Stimulated activated CD8-positive, alpha-beta memory T cell treated with anti-CD3 and anti-CD28 coated beads, Interleukin-15, amount 100 ng/mL, for 48 hours (primary cell): ENCODE measurements around the gene PPM1A.
A peak's percentile ranks its signal among the peaks of the same experiment; 100 is the strongest.

Experiments used
- DNase-seq, 2 donors: peaks; one replicate each; pipeline ENCODE4 v3.0.0-alpha.2; 2020; ENCODE audit warnings: low read depth in 2 of 2

Gene PPM1A

GRCh38 chr14:60226298-60226697 is 22.7 kb upstream of the PPM1A start:
- no peak for DNase-seq

- DNase-seq: no peak
These were observed 21.7 kb upstream of the PPM1A start for GRCh38 chr14:60227291-60227690.

GRCh38 chr14:60229614-60230013 is 19.4 kb upstream of the PPM1A start:
- no peak for DNase-seq

- DNase-seq: no peak
These were observed 16.8 kb upstream of the PPM1A start for GRCh38 chr14:60232185-60232584.

- DNase-seq: no peak
These were observed 15.8 kb upstream of the PPM1A start for GRCh38 chr14:60233251-60233650.

- DNase-seq: no peak
These were observed 15.1 kb upstream of the PPM1A start for GRCh38 chr14:60233891-60234290.

- no peak for DNase-seq
These were observed 13.6 kb upstream of the PPM1A start for GRCh38 chr14:60235440-60235839.

GRCh38 chr14:60238955-60239354 is 10.1 kb upstream of the PPM1A start:
- DNase-seq: no peak

- DNase-seq: no peak
These were observed 8.7 kb upstream of the PPM1A start for GRCh38 chr14:60240139-60240856.

GRCh38 chr14:60241091-60241490 is 7.9 kb upstream of the PPM1A start:
- no peak for DNase-seq

GRCh38 chr14:60242429-60242828 is 6.6 kb upstream of the PPM1A start:
- DNase-seq: no peak

GRCh38 chr14:60245380-60246177 is 3.4 kb upstream of the PPM1A start:
- DNase-seq: no peak

- DNase-seq: peak; percentile 73 to 76
These were observed 876 bp upstream of the PPM1A start for GRCh38 chr14:60247994-60248696.

GRCh38 chr14:60249321-60250256 is 568 bp downstream of the PPM1A start:
- DNase-seq: peak; percentile 44 to 58

- DNase-seq: no peak
These were observed 1.4 kb downstream of the PPM1A start for GRCh38 chr14:60250257-60251035.

GRCh38 chr14:60251877-60252276 is 2.9 kb downstream of the PPM1A start:
- DNase-seq: no peak

- no peak for DNase-seq
These were observed 3.6 kb downstream of the PPM1A start for GRCh38 chr14:60252630-60253029.

GRCh38 chr14:60253649-60254048 is 4.6 kb downstream of the PPM1A start:
- no peak for DNase-seq

GRCh38 chr14:60254176-60254575 is 5.2 kb downstream of the PPM1A start:
- DNase-seq: no peak

GRCh38 chr14:60257865-60258264 is 8.8 kb downstream of the PPM1A start:
- DNase-seq: no peak

GRCh38 chr14:60265163-60265562 is 16.1 kb downstream of the PPM1A start:
- no peak for DNase-seq
